ENCODE data around the gene TMEM81.

DNA sequence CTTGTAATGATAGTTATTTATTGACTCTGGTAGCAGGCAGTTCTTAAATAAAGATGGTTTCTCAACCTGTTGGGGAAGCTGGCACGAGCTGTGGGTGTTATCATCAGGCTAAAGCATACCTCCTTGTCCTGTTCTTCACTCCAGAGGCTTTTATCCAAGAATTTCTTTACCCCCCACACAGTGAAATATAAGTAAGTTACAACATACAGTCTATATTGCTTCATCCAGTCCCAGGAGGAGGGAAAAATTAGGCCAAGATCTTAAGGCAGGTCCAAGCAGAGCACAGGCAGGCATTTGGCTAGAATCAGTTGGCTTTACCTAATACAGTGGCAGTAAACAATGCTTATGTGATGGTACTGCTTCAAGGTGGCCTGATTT lies 6.3 kb downstream of the TMEM81 start:
- TF ChIP-seq JUNB (IDR thresholded peaks at IDR 0.05; ENCODE audit: unreplicated experiment) (no peak), EZH2phosphoT487 (IDR thresholded peaks at IDR 0.05; ENCODE audit: unreplicated experiment) (no peak), EZH2 (IDR thresholded peaks at IDR 0.05; ENCODE audit: low read depth, unreplicated experiment) (no peak), ZNF114 (CRISPR knock-in tag; IDR thresholded peaks at IDR 0.05) (no peak), POLR2AphosphoS5 (IDR thresholded peaks at IDR 0.05; ENCODE audit: low read depth) (no peak), ZNF331 (CRISPR knock-in tag; IDR thresholded peaks at IDR 0.05; ENCODE audit: low read depth) (no peak)
- TF ChIP-seq, protein P1, sequence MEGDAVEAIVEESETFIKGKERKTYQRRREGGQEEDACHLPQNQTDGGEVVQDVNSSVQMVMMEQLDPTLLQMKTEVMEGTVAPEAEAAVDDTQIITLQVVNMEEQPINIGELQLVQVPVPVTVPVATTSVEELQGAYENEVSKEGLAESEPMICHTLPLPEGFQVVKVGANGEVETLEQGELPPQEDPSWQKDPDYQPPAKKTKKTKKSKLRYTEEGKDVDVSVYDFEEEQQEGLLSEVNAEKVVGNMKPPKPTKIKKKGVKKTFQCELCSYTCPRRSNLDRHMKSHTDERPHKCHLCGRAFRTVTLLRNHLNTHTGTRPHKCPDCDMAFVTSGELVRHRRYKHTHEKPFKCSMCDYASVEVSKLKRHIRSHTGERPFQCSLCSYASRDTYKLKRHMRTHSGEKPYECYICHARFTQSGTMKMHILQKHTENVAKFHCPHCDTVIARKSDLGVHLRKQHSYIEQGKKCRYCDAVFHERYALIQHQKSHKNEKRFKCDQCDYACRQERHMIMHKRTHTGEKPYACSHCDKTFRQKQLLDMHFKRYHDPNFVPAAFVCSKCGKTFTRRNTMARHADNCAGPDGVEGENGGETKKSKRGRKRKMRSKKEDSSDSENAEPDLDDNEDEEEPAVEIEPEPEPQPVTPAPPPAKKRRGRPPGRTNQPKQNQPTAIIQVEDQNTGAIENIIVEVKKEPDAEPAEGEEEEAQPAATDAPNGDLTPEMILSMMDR (conservative IDR thresholded peaks at IDR 0.05; ENCODE audit: low read depth in 2 of 2) = no peak
- TF ChIP-seq, protein P2, sequence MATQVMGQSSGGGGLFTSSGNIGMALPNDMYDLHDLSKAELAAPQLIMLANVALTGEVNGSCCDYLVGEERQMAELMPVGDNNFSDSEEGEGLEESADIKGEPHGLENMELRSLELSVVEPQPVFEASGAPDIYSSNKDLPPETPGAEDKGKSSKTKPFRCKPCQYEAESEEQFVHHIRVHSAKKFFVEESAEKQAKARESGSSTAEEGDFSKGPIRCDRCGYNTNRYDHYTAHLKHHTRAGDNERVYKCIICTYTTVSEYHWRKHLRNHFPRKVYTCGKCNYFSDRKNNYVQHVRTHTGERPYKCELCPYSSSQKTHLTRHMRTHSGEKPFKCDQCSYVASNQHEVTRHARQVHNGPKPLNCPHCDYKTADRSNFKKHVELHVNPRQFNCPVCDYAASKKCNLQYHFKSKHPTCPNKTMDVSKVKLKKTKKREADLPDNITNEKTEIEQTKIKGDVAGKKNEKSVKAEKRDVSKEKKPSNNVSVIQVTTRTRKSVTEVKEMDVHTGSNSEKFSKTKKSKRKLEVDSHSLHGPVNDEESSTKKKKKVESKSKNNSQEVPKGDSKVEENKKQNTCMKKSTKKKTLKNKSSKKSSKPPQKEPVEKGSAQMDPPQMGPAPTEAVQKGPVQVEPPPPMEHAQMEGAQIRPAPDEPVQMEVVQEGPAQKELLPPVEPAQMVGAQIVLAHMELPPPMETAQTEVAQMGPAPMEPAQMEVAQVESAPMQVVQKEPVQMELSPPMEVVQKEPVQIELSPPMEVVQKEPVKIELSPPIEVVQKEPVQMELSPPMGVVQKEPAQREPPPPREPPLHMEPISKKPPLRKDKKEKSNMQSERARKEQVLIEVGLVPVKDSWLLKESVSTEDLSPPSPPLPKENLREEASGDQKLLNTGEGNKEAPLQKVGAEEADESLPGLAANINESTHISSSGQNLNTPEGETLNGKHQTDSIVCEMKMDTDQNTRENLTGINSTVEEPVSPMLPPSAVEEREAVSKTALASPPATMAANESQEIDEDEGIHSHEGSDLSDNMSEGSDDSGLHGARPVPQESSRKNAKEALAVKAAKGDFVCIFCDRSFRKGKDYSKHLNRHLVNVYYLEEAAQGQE (IDR thresholded peaks at IDR 0.05; ENCODE audit: unreplicated experiment) = no peak
